Measurements from ENCODE around the gene ESRRG.
"Not testable (repeated sequence)": the region's sequence is repeated elsewhere in the genome, so short reads cannot be mapped to it uniquely, and the experiment has no call there.

Gene ESRRG

DNA sequence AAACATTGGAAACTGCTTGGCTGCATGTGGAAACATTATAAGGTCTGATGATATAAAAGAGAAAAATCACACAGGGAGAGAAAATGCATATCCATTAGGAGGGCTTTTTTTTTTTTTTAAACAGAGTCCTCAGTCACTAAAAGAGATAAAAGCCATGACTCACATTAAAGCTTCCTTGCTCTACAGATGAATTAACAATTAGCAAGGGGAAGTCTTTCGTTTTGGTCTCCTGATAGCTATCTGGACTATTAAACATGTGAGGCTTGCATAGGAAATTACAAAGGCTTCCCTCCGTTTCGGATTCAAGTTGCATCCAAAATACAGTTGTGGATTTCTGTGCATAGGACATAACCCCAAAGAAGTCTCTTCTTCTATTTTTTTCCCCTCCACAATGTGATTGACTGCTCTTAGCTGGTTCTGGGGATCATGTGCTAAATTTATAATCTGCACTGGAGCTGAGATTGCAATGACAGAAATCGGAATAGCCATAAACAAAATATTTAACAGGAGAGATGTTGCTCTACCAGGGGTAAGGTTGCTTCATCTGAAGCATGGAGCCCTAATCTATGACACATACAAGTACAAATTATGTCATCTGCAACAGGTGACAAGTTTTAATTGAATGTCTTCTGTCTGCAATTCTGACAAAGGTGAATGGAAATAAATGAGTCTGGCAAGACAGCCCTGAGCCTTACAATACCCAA, 146.8 kb downstream of the ESRRG start:
- no peak for DNase-seq (ENCODE audit: extremely low read depth in 1 of 2, low read depth in 1 of 2)

DNA sequence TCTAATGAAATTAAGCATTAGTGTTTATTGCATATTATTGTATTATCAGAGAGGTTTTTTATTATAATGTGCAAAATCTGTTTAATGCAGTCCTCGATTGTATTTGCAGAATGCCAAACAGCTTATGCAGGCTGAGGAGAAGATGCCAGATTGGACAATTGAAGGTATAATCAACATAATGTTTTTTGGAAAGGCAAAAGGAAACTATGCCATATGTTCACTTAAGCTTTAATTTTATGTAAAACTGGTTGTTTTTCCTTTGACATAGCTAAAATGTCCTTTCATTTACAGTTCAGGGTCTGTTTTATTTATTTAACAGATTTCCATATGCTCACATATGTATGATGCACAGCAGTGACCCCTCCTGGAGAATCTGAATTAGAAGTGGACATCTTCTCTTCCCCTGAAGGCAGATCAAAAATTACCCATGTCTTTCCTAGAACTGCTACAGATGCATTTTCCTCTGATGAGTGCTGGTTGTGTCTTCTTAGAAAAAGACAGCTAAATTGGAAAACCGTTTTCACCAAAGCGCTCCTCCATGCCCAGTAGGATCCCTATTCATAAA, 156.5 kb downstream of the ESRRG start:
- DNase-seq (ENCODE audit: extremely low read depth in 1 of 2, low read depth in 1 of 2) = no peak

DNA sequence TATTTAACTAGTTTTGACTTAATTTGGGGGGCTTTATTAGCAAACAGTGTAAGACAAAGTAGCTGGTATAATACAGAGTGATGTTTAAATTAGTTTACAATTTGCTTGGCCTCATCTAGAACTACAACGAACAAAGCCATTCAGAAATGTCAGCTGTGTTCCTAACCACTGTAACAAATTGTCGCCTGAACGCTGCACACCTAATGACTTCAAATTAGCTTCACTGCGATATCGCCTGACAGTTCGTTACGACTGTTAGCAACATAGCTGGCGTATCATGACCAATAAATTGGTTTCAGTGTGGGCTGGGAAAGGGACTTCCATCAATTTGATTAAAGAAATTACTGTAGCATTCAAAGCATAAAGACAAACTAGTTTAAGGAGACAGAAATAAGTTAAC, 160.1 kb downstream of the ESRRG start:
- DNase-seq (ENCODE audit: extremely low read depth in 1 of 2, low read depth in 1 of 2) = no peak

DNA sequence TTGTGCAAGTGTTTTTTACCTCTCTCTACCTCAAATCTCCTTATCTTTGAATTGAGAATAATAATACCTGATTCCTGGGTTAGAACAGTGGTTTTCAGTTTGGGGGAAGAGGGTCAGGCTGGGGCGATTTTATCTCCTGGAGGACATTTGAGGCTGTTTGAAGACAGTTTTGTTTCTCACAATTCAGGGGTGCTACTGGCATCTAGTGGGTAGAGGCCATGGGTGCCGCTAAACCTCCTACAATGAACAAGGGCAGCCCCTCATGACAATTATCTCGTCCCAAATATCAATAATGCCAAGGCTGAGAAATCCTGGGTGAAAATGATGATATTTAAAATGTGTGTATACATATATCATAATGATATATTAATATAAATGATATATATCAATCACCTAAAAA, 160.8 kb downstream of the ESRRG start:
- DNase-seq (ENCODE audit: extremely low read depth in 1 of 2, low read depth in 1 of 2) = no peak

DNA sequence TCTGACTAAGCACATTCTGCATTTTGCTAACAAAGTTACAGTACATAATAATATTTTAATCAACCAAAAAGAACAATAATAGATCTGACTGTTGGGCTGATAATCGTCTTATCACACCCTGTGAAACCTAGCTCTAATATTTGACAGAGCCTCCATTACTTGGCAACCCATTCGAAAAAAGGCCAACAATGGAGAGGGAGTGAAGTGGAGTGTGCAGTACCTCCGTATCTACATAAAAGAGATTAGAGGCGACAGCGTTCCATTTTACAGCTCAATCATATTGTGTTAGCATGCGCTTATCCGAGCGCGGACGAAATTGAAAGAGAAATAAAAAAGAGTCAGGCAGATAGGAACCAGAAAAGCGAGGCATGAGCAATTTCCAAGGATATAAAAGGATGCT, 162.7 kb downstream of the ESRRG start:
- DNase-seq (ENCODE audit: extremely low read depth in 1 of 2, low read depth in 1 of 2) = no peak

DNA sequence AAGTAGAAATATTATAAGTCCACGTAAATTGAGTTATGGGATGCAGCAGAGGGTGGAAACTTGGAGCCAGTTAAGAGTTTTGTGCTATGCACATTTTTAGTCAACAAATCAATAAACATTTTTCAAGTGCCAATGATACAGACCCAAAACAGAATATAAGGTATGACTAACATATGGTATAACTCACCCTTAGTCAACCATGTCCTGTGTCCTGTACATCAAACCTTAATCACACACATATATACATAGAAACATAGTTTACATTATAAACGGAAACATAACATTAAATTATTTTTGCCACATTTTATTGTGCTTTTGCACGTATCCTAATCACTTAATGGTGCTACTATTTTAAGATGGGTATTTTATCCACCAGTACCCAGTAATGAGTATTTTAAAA, 163.9 kb downstream of the ESRRG start:
- DNase-seq (ENCODE audit: extremely low read depth in 1 of 2, low read depth in 1 of 2) = no peak

DNA sequence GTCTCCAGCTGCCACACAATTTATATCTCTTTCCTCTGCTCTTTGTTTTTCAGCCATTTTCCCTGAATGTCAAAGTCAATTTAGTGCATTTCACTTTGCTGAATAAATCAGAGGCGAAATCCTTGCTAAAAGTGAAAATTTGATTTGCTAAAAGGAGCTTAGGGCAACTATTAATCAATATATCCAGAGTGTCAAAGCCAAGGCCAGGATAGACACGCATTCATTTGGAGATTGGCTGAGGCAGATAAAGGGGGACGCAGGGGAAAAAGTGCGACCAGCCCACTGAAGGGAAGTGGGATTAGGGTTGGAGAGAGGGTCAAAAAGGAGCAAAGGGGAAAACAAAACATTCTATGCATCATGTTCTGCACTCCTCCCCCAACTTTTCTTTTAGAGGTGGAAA, 167.6 kb downstream of the ESRRG start:
- DNase-seq (ENCODE audit: extremely low read depth in 1 of 2, low read depth in 1 of 2) = no peak

DNA sequence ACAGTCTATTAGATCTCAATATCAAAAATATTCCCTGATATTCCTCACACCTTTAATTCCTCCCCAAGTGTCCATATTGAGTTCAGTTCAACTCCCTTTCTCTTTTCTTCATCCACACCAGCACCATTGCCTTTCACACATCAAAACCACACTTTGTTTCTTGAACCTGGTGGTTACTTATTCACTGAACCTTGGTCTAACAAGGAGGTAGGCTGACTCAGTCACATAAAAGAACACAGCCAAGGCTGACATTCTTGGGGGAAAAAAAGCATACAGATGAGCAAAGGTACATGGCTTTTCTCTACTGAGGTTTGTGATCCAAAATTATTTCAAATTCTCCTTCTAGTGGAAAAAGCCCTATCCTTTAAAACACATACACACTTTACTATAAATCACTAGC, 168.3 kb downstream of the ESRRG start:
- no peak for DNase-seq (ENCODE audit: extremely low read depth in 1 of 2, low read depth in 1 of 2)

DNA sequence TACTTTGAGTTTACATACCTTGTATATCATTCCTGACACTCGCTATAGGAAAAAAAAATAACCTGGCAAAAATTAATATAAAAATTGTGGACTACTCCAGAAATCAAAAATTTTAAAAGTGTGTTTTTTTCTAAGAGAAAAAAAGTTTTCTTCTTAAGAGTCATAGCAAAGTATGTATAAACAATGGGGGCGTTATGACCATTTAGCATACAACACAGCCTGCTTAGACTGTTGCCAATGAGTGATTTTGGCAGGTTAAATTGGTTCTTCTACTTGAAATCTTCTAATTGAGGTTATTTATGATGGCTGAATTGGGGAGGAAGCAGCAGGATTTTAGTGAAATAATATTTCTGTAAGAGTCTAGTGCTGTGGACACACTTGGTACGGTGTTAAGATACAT, 169.5 kb downstream of the ESRRG start:
- DNase-seq (ENCODE audit: extremely low read depth in 1 of 2, low read depth in 1 of 2) = no peak

DNA sequence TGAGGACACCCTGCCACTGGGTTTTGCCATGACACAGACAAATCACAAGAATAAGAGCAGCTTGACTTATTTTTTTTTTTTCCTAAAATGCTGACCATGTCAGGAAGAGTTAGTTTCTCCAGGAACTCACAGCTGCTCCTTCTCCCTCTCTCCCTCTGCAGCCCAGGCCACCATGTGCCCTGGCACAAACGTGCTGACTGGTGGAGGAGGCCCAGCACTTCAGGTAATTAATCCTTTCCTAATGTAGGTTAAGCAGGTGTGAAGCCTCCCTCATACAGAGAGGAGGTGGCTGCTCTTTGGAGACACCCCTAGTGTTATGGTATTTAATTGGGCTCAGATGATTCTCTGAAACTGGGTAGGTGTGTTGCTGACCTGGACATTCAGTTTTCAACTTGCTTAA, 170.2 kb downstream of the ESRRG start:
- no peak for DNase-seq (ENCODE audit: extremely low read depth in 1 of 2, low read depth in 1 of 2)

DNA sequence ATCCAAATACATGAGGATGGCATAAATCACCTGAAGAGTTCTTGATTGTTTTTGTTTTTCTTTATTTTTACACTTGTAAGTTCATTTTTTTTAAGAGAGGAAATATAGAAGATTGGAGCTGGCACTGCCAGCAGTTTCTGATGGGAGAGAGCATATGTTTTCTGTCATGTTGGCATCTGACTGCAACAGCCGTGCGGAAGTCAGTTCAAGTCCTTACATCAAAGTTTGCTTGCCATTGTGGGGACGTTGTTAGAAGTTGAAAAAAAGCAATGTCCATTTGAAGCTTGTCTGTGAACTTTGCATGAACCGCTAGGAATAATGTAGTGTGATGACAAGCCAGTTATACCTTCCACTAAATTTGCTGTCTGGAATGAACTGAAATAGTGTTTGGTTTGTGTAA, 173.4 kb downstream of the ESRRG start:
- DNase-seq (ENCODE audit: extremely low read depth in 1 of 2, low read depth in 1 of 2) = no peak

DNA sequence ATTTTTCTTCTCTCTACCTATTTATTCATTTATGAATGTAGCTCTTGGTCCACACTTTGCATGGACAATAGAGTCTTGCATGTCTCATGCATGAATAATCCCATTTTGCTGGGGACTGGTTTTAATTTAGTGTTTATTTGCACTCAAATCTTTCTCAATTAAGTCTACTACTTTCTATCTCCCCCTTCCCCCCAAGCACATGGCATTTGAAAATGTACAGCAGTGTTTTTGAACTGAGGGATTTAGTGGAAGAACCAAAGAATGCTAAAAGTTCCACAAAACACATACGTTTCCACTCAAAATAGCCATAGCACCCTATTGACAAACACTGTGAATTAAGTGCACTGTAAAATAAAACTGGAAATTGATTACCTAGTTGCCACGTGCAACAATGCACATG, 180.5 kb downstream of the ESRRG start:
- DNase-seq (ENCODE audit: extremely low read depth in 1 of 2, low read depth in 1 of 2) = no peak

DNA sequence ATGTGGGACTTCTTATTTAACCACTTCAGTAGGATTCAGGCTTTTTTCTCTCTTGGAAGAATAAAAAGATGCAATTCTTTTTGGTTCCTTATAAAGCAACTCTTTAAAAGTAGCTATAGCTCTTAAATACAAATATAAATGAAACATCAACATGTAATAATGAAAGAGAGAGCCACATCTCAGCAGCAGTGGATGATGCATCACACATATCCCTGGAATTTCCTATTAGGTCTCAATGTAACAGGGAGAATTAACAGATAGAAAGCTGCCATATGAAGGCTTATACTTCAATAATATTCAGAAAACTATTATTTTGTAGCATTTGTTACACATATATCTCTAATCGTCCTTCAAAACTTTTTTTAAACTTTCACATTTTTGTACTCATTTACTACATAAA, 181.0 kb downstream of the ESRRG start:
- DNase-seq (ENCODE audit: extremely low read depth in 1 of 2, low read depth in 1 of 2) = no peak

DNA sequence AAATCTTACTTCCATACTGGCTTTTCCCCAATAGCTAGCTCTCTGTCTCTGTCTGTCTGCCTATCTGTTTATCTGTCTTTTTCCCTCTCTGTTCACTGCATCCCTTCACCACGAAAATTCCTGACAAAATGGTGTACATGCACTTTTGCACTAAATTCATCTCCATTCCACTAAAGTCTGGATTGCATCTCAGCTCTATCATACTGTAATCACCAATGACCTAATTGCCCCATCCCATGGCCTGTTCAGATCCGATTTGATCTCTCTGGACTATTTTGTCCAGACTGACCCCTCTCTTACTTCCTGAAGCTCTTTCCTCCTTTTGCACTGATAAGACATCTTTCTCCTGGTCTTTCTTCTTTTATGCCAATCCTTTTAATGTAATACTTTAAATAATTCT, 187.5 kb downstream of the ESRRG start:
- DNase-seq (ENCODE audit: extremely low read depth in 1 of 2, low read depth in 1 of 2) = no peak

DNA sequence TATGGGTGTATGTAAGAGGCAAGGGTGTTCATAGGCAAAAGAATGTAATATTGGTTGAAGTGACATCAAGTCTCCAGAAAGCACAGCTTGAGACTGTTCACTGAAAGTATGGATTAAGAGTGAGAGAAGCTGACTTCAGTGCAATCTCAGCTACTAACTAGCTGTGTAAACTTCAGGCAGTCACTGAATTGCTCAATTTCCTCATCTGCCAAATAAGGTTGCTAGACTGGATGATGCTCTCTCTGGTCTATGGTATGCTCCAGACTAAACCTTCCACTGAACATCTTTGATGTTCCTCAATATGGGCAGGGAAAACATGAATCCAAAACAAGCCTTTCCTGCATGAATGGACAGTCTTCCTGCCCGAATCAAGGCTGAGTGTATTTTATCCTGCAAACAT, 188.2 kb downstream of the ESRRG start:
- DNase-seq (ENCODE audit: extremely low read depth in 1 of 2, low read depth in 1 of 2) = no peak

DNA sequence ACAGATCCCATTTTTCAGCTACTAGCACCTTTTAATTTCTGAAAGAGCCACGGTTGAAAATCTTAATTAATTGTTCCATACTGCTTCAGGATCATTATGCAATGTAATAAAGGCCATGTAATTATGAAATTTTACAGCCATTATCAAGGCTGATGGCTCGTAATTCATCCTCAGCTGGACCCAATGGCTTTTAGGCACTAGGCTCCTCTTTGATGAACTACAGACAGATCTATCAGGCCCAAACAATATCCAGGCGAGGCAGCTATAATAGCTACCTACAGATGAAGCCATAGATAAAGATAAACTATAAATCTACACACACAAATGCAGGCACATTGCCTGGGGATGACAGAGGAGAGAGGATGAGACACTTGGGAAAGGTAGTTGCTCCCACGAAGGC, 189.5 kb downstream of the ESRRG start:
- no peak for DNase-seq (ENCODE audit: extremely low read depth in 1 of 2, low read depth in 1 of 2)

DNA sequence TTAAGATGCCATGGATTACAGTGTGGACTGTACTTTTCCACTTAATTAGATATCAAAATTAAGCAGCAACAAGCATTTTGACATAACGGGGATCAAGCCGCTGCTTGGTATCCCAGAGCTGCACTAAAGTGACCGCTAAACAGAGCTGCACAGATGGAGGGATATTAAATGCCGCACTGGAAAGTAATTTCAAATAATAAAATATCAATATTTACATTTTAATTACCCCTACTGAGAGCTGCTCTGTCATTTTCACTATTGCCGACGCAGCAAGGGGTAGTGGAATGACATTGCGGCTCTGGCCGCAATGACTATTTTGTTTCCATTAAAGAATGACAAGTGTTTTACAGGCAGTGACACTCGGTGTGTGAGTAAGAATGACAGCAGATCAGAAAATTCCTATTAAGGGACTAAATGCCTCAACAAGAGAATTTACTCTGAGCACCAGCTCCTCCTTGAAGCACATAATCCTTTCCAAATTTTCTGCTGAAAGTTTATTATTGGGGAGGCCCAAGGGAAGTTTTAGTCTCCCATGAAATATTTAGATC, 190.9 kb downstream of the ESRRG start:
- DNase-seq (ENCODE audit: extremely low read depth in 1 of 2, low read depth in 1 of 2) = no peak

DNA sequence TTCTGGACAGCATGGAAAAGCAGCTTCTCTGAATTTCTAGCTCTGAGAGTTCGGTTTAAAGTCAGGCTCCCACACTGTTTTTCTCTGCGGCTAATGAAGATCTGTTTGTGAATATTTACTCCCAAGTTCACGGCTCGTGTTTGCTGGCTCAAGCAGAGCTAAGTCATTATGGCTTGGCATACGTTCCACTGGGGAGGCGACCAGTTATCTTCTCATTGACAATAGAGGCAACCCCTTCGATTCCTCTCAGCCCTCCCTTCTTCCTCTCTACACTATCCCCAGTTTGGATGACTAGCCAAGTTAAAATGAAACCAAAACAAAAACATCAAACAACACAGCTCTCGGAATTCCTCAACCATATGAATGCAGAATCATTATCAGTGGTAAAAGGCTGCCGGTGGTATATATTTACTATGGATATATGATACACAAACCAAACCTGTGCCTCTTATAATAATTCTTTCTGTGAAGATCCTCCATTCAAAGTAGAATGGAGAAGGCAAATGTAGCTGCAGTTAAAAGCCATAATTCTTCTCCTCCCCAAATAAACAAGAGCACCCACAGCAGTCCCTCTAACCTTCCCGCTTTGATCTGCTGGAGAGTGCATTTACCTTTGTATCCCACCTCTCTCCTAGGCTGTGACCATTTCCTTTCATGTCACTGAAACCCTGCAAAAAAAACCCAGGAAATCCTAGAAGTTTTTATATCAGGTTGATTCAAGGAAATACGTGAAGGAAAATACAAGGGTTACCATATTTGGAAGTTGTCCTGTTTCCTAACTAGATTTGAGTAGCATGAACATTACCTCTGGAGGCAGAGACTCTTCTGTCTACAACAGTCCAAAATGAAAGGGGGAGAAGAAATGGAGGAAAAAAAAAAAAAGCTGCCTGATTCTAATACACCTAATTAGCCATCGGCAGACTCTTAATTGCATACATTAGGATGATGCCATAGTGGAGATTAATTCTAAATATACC, 191.7 kb downstream of the ESRRG start:
- no peak for DNase-seq (ENCODE audit: extremely low read depth in 1 of 2, low read depth in 1 of 2)

DNA sequence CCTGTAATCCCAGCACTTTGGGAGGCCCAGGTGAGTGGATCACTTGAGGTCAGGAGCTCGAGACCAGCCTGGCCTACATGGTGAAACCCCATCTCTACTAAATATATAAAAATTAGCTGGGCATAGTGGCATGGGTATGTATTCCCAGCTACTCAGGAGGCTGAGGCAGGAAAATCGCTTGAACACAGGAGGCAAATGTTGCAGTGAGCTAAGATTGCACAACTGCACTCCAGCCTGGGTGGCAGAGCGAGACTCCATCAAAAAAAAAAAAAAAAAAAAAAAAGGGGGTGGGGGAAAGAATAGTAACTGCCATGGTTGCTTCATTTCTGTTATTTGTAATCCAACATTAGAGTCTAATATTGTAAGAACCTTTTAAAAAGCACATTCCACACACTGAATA, 193.4 kb downstream of the ESRRG start:
- DNase-seq (ENCODE audit: extremely low read depth in 1 of 2, low read depth in 1 of 2) = not testable (repeated sequence)

DNA sequence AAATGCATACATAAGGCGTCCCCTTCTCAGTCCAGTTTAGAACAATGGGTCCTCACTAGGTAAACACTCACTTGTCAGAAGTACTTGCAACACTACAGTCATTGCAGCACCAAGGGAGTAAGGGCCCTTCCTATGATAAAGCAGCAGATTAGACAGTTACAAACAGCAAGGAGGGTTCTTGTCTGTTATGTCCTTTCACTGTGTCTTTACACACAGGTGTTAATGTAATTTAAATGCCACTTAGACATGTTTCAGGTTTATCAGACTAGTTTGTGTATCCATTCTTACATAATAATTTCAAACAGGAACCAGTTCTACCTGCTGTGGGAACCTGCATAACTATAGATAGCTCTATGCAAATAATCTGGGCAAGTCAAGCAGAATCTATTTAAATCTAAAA, 194.4 kb downstream of the ESRRG start:
- DNase-seq (ENCODE audit: extremely low read depth in 1 of 2, low read depth in 1 of 2) = no peak

DNA sequence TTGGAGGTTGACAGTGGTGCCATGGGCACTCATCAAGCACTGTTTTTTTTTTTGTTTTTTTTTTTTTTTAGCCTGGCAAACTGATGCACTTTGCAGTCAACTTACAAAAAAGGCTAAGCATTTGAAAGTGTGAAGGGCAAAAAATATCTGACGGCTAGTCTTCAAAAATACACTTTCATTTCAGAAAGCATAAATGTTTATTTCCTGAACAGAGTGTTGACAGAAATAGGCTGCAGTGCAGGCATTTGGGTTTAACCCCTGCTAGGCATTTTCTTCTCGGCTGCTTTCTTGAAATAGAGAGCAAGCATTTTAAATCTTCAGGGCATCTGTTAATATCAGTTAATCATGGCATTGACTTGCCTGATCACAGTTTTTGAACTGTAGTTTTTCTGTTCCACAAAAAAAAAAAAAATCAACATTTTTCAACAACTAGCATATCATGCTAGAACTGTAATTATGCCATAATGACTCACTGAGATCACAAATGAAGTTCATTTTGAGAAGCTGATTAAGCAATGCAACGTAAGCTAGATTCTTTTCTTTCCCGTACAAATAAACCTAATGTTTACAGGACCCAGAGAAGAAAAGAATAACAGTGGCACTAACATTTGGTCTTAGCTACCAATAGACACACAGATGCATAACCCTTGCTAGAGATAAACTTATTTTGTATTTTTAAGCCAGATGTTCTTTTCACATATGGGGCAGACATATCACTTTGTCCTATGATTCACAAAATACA, 199.6 kb downstream of the ESRRG start:
- no peak for DNase-seq (ENCODE audit: extremely low read depth in 1 of 2, low read depth in 1 of 2)

Data from activated CD8-positive, alpha-beta memory T cell treated with anti-CD3 and anti-CD28 coated beads for 1 hour (primary cell).